Sigmoid colon (tissue), 4 donors: ENCODE measurements around the gene CCKAR.

Experiments
- CTCF ChIP-seq, 4 experiments: fragments of 450-650 bp in 3 of 4; fragments of 200-600 bp in 1 of 4; IDR thresholded peaks; one replicate each; pipeline ENCODE4 v1.5.1; 2016 to 2019; ENCODE audit warnings: antibody characterized with exemption in 4 of 4, mild to moderate bottlenecking in 3 of 4, moderate library complexity in 2 of 4
- POLR2A ChIP-seq, 2 donors: fragments of 450-650 bp; IDR thresholded peaks; one replicate each; pipeline ENCODE4 v1.6.1; 2016; ENCODE audit warnings: antibody characterized with exemption in 2 of 2, mild to moderate bottlenecking in 2 of 2, moderate library complexity in 2 of 2
- POLR2AphosphoS5 ChIP-seq, 4 donors: sonication (generic); formaldehyde crosslinking; IDR thresholded peaks; one replicate each; pipeline ENCODE4 v1.6.1; 2017; ENCODE audit warnings: antibody characterized with exemption in 4 of 4

- TF ChIP-seq CTCF (IDR thresholded peaks at IDR 0.05) (no peak), POLR2A (IDR thresholded peaks at IDR 0.05) (no peak), POLR2AphosphoS5 (IDR thresholded peaks at IDR 0.05) (no peak)
Measured at GRCh38 chr4:26496207-26496783, 6.0 kb upstream of the CCKAR start.
